IPS DF 6.9 (cell line): ENCODE results near the gene STK35.

Experiments used
- DNase-seq: peaks from one replicate; pipeline ENCODE4 v3.0.0-alpha.2; 2013; ENCODE audit warnings: low read depth, low spot score
- H3K27ac ChIP-seq: one replicate; pipeline ENCODE4 v1.5.1; 2013; ENCODE audit warnings: low read length, control low read depth
- H3K27me3 ChIP-seq: 2 replicates; pipeline ENCODE4 v1.6.1; 2013; ENCODE audit warnings: mild to moderate bottlenecking, low read length; ENCODE audit not compliant: control insufficient read depth, insufficient read depth
- H3K36me3 ChIP-seq: 2 replicates; pipeline ENCODE4 v1.6.1; 2013; ENCODE audit warnings: low read length; ENCODE audit not compliant: control insufficient read depth, insufficient read depth
- H3K4me1 ChIP-seq: 2 replicates; pipeline ENCODE4 v1.6.1; 2013; ENCODE audit warnings: low read length; ENCODE audit not compliant: control insufficient read depth, insufficient read depth
- H3K4me3 ChIP-seq: 2 replicates; pipeline ENCODE4 v1.5.1; 2013; ENCODE audit warnings: mild to moderate bottlenecking, low read length
- H3K9me3 ChIP-seq: 2 replicates; pipeline ENCODE4 v1.6.1; 2013; ENCODE audit warnings: low read length, inconsistent platforms; ENCODE audit not compliant: control insufficient read depth, insufficient read depth
- WGBS: extraction: QIAGEN DNeasy Blood & Tissue Kit; methylation state at CpG from one replicate; pipeline ENCODE4 v1.1.7; 2013; ENCODE audit warnings: mixed read lengths, missing lambda C conversion rate; ENCODE audit not compliant: insufficient read length, insufficient coverage; 5-methylcytosine and 5-hydroxymethylcytosine counted together

Gene STK35

DNA sequence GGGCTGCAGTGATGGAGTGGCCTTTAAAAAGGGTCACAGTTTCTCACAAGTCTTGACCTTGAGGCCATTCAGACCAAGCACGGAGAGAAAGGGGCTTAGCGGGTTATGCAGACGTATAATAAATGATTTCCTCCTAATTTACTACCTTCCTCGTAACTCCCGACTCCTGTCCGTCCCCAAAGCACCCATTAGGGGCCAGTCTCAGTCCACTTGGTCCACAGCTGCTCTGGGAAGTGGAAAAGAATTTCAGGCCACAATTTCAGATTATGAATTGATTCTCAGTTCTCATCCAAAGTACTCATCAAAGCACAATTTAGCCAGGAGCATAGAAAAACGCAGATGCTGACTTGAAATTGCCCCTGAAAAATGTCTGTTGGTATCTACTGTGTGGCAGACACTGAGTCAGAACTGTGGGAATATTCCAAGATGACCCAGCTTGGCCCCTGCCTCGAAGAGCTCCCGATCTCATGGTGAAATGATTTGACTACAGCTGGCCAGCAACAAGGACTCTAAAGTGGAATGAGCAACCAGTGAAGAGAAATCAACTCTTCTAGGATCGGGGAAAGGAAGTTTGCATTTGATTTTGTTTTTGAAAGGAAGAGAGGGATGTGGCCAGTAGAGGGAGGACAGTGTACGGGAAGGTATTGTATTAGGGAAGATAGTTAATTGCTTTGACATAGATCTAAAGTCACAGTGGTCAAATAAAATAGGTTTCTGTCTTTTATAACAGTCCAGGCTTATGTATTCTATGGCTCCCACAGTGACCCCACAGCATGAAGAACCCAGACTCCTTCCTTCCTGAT lies 15.2 kb upstream of the STK35 start:
- Histone ChIP-seq H3K36me3 (no peaks in the 10 kb centered on the region), H3K9me3 (no peaks in the 10 kb centered on the region), H3K4me3 (no peak overlapping the region), H3K27me3 (no peaks in the 10 kb centered on the region), H3K27ac (no peak overlapping the region), H3K4me1 (peaks cover 2% of the 10 kb centered on the region; the same call in 1 of the 2 replicates)
- DNase-seq: no peak
- 100% methylated on average over 1 of the region's 11 CpGs for WGBS

GRCh38 chr20:2086980-2087377 lies 14.6 kb upstream of the STK35 start:
- no CpG with 5 or more reads among the region's 2 CpGs for WGBS
- Histone ChIP-seq H3K27ac (no peak overlapping the region), H3K36me3 (no peaks in the 10 kb centered on the region), H3K4me3 (no peak overlapping the region), H3K4me1 (peaks cover 2% of the 10 kb centered on the region; the same call in 1 of the 2 replicates), H3K9me3 (no peaks in the 10 kb centered on the region), H3K27me3 (no peaks in the 10 kb centered on the region)
- DNase-seq: no peak

- peaks cover 2% of the 10 kb centered on the region; the same call in 1 of the 2 replicates for H3K4me1 ChIP-seq
- DNase-seq: no peak
- no peaks in the 10 kb centered on the region for H3K27me3 ChIP-seq
- H3K9me3 ChIP-seq: no peaks in the 10 kb centered on the region
- H3K4me3 ChIP-seq: no peak overlapping the region
- no peaks in the 10 kb centered on the region for H3K36me3 ChIP-seq
- no CpG with 5 or more reads among the region's 2 CpGs for WGBS
- no peak overlapping the region for H3K27ac ChIP-seq
Observed at GRCh38 chr20:2088891-2089290, 12.7 kb upstream of the STK35 start.

DNA sequence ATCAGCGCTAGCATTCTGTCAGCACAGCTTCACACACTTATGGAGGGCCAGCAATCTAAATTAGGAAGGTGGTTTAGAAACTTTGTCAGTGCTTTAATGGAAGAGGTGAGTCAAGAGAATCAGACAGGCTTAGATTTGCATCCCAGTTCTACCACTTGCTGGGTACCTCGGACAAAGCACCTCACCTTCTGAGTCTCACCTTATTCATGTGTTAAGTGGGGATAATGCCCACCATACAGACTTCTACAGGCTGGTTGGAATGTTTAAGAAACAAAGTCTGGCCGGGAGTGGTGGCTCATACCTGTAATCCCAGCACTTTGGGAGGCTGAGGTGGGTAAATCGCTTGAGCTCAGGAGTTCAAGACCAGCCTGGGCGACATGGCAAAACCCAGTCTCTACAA lies 12.2 kb upstream of the STK35 start:
- WGBS: no CpG with 5 or more reads among the region's 5 CpGs
- DNase-seq: no peak
- Histone ChIP-seq H3K9me3 (no peaks in the 10 kb centered on the region), H3K4me1 (peaks cover 2% of the 10 kb centered on the region; the same call in 1 of the 2 replicates), H3K36me3 (no peaks in the 10 kb centered on the region), H3K4me3 (no peak overlapping the region), H3K27ac (no peak overlapping the region), H3K27me3 (no peaks in the 10 kb centered on the region)

DNA sequence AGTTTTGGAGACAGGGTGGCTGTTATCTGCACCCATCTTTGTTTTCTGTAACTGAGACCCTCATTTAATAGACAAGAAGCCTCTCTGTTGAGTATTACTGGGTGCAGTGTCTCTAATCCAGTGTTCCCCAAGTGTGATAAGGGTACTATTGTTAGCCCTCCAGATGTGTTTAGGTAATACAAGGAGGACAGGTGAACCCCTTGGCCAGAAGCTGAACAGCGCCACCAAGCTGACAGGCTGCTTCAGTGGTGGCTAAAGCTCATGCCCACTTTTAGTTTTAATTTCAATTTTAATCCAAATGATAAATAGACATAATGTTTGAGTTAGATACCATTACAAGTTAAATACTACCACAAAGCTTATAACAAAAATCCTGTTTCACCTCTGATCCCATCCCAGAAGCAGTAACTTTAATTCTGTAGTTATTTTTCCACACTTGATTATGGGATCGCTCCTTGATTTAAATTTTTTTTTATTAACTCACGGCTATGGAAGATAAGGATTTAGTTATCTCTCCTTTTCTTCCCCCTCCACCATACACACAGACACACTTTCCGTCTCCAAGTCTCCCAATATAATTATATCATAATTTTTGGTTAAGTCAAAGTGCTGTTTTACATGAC lies 8.4 kb upstream of the STK35 start:
- Histone ChIP-seq H3K27ac (no peak overlapping the region), H3K4me3 (no peak overlapping the region), H3K27me3 (no peaks in the 10 kb centered on the region), H3K4me1 (peaks cover 2% of the 10 kb centered on the region; the same call in 1 of the 2 replicates), H3K36me3 (no peaks in the 10 kb centered on the region), H3K9me3 (no peaks in the 10 kb centered on the region)
- no CpG with 5 or more reads among the region's 4 CpGs for WGBS
- DNase-seq: no peak

GRCh38 chr20:2093883-2094282 lies 7.7 kb upstream of the STK35 start:
- WGBS: no CpG with 5 or more reads among the region's 8 CpGs
- DNase-seq: no peak
- H3K27ac ChIP-seq: no peak overlapping the region
- no peaks in the 10 kb centered on the region for H3K4me1 ChIP-seq
- H3K9me3 ChIP-seq: no peaks in the 10 kb centered on the region
- H3K27me3 ChIP-seq: no peaks in the 10 kb centered on the region
- no peaks in the 10 kb centered on the region for H3K36me3 ChIP-seq
- no peak overlapping the region for H3K4me3 ChIP-seq

DNA sequence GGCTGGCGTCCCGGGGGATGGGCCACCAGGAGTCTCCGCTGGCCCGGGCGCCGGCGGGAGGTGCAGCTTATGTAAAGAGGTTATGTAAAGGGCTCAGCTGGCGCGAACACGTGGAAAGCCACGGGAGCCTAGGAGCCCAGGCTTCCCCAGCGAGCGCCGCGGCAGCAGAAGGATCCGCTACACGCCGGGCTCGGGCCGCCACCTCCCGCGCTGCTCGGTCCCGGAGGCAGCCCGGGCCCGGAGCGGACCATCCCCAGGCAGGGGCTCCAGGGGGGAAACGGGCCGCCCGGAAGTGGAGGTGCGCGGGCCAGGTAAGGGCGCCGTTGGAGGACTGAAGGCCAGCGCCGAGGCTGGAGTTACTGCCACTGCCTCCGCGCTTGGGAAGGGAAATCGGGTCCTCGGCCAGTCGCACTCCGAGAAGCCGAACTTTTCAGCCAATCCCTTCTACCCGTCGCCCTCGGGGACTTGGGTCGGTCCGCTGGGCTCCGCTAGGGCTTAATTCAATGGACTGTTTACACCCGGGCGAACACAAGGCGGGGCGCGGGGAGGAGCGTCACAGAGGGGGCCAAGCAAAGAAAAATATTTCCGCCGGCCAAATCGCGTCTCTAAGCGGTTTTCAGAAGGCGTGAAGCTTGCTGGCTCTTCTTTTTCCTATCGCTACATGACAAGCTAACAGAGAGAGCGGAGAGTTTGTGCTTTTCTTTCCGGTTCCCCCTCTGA lies 398 bp downstream of the STK35 start:
- no peaks in the 10 kb centered on the region; the same call in 1 of the 2 replicates for H3K36me3 ChIP-seq
- no peak overlapping the region for H3K27ac ChIP-seq
- no peaks in the 10 kb centered on the region for H3K4me1 ChIP-seq
- no peaks in the 10 kb centered on the region for H3K9me3 ChIP-seq
- H3K27me3 ChIP-seq: no peaks in the 10 kb centered on the region
- WGBS: no CpG with 5 or more reads among the region's 64 CpGs
- no peak for DNase-seq
- H3K4me3 ChIP-seq: peak overlapping the region; percentile 47

GRCh38 chr20:2102585-2103460 lies 1.2 kb downstream of the STK35 start:
- Histone ChIP-seq H3K9me3 (no peaks in the 10 kb centered on the region), H3K4me3 (peak overlapping the region; percentile 47), H3K36me3 (no peaks in the 10 kb centered on the region; the same call in 1 of the 2 replicates), H3K27me3 (no peaks in the 10 kb centered on the region), H3K4me1 (no peaks in the 10 kb centered on the region), H3K27ac (no peak overlapping the region)
- WGBS: no CpG with 5 or more reads among the region's 95 CpGs
- DNase-seq: no peak

DNA sequence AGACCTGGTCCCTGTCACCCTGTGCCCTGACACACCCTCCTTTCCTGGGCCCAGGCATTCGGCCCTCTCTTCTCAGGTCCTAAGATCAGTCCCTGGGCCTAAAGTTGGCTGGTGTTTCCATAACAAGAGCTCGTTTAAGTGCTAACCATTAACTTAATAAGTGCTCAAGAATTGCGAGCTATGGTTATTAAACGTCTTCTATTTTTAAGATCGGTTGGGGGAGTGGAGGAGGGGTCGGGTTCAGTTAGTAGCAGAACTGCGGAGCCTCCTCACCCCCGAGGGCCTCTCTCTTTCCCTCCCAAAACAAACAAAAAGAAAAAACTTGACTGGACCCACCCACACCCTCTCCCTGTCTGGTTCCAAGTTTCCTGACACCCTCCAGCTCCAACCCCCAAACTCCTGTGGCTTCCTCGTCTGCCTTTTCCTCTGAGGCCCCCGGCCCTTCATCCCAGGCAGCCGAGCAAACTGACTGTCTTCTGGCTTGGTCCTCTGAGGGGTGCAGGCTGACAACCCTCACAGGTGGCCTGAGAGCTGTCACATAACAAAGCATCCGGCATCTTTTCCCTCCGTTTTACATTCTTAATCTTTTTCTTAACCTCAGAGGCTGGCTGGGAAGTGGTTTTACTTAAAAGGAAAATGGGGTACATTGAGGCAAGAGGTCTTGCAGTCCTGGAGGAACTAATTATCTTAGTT lies 2.0 kb downstream of the STK35 start:
- WGBS: no CpG with 5 or more reads among the region's 13 CpGs
- peak overlapping the region; percentile 47; the same call in 1 of the 2 replicates for H3K4me3 ChIP-seq
- H3K27me3 ChIP-seq: no peaks in the 10 kb centered on the region
- H3K4me1 ChIP-seq: no peaks in the 10 kb centered on the region
- H3K36me3 ChIP-seq: no peaks in the 10 kb centered on the region; the same call in 1 of the 2 replicates
- no peak for DNase-seq
- no peaks in the 10 kb centered on the region for H3K9me3 ChIP-seq
- no peak overlapping the region for H3K27ac ChIP-seq
